Measurements from ENCODE around the gene ABITRAM. TPM values are rescaled to one million over a fixed set of nuclear protein-coding genes. Genes with fewer than 3 reads are reported as not detected.

ABITRAM gene
- total RNA-seq, 4 donors from 2014 or later, result 6.3 to 11.2 (median 9.4) TPM

GRCh38 chr9:108972626-108973209 lies 38.5 kb downstream of the ABITRAM start:
- H3K27ac ChIP-seq (replicated peaks in 1 of 4), result peak overlapping the region in 2 of 4 donors; percentile 28 to 43
- H3K4me1 ChIP-seq, result peaks cover 33 to 38% (median 37%) of the 10 kb centered on the region in 4 donors
- DNase-seq (ENCODE audit: extremely low spot score), result no peak
- TF ChIP-seq POLR2A (IDR thresholded peaks at IDR 0.05; ENCODE audit: low read depth) (no peak), EP300 (IDR thresholded peaks at IDR 0.05) (no peak), POLR2AphosphoS5 (IDR thresholded peaks at IDR 0.05) (no peak)
- TF ChIP-seq, protein P1, sequence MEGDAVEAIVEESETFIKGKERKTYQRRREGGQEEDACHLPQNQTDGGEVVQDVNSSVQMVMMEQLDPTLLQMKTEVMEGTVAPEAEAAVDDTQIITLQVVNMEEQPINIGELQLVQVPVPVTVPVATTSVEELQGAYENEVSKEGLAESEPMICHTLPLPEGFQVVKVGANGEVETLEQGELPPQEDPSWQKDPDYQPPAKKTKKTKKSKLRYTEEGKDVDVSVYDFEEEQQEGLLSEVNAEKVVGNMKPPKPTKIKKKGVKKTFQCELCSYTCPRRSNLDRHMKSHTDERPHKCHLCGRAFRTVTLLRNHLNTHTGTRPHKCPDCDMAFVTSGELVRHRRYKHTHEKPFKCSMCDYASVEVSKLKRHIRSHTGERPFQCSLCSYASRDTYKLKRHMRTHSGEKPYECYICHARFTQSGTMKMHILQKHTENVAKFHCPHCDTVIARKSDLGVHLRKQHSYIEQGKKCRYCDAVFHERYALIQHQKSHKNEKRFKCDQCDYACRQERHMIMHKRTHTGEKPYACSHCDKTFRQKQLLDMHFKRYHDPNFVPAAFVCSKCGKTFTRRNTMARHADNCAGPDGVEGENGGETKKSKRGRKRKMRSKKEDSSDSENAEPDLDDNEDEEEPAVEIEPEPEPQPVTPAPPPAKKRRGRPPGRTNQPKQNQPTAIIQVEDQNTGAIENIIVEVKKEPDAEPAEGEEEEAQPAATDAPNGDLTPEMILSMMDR (IDR thresholded peaks at IDR 0.05), result no peak
- no peak overlapping the region for H3K4me3 ChIP-seq
- intact Hi-C loops (cut with DNase I), result no loop called here
- H3K27me3 ChIP-seq, result no peaks in the 10 kb centered on the region
- H3K36me3 ChIP-seq, result peaks cover 0 to 28% (median 14%) of the 10 kb centered on the region in 4 donors
- WGBS, result 29% methylated on average over 2 of the region's 2 CpGs
- no peaks in the 10 kb centered on the region for H3K9me3 ChIP-seq

GRCh38 chr9:108973895-108974294 lies 39.7 kb downstream of the ABITRAM start:
- no peaks in the 10 kb centered on the region for H3K27me3 ChIP-seq
- 50% methylated on average over 5 of the region's 5 CpGs for WGBS
- intact Hi-C loops (cut with DNase I), result no loop called here
- no peak for DNase-seq (ENCODE audit: extremely low spot score)
- peaks cover 29 to 41% (median 36%) of the 10 kb centered on the region in 4 donors for H3K4me1 ChIP-seq
- H3K36me3 ChIP-seq, result peaks cover 0 to 36% (median 20%) of the 10 kb centered on the region in 4 donors
- H3K4me3 ChIP-seq, result no peak overlapping the region
- TF ChIP-seq, protein P1 (IDR thresholded peaks at IDR 0.05), result no peak
- peak in 1 of 2 donors; percentile 44 for TF ChIP-seq POLR2AphosphoS5 (IDR thresholded peaks at IDR 0.05)
- no peaks in the 10 kb centered on the region for H3K9me3 ChIP-seq
- peak overlapping the region; percentile 8 to 24 (median 16) for H3K27ac ChIP-seq (replicated peaks in 1 of 4)

DNA sequence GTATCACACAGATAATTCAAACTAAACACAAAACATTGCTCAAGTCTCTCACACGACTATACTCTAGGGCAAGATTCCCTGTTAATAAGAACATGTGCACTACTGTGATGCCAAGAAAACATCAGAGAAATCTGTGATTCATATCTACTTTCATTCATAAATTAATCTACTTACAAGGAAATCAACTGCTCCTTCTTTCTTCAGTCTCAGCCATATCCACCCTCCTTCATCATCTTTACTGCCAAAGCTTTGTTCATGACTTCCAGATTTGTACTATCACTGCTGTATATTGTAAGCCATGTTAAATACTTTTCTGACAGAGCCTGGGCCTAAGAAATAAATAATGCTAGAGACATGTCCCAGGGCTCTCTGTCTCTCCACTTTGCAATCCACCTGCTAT lies 44.0 kb downstream of the ABITRAM start:
- intact Hi-C loops (cut with DNase I), result no loop called here
- peaks cover 4 to 47% (median 26%) of the 10 kb centered on the region in 4 donors for H3K36me3 ChIP-seq
- H3K27me3 ChIP-seq, result no peaks in the 10 kb centered on the region
- no peak overlapping the region for H3K4me3 ChIP-seq
- 22% methylated on average over 1 of the region's 1 CpG for WGBS
- peaks cover 13 to 34% (median 23%) of the 10 kb centered on the region in 4 donors for H3K4me1 ChIP-seq
- TF ChIP-seq POLR2A (IDR thresholded peaks at IDR 0.05; ENCODE audit: low read depth) (no peak), EP300 (IDR thresholded peaks at IDR 0.05) (no peak), POLR2AphosphoS5 (IDR thresholded peaks at IDR 0.05) (no peak)
- TF ChIP-seq, protein P1 (IDR thresholded peaks at IDR 0.05), result no peak
- peak overlapping the region; percentile 28 to 64 (median 44) for H3K27ac ChIP-seq (replicated peaks in 1 of 4)
- DNase-seq (ENCODE audit: extremely low spot score), result no peak
- H3K9me3 ChIP-seq, result no peaks in the 10 kb centered on the region

DNA sequence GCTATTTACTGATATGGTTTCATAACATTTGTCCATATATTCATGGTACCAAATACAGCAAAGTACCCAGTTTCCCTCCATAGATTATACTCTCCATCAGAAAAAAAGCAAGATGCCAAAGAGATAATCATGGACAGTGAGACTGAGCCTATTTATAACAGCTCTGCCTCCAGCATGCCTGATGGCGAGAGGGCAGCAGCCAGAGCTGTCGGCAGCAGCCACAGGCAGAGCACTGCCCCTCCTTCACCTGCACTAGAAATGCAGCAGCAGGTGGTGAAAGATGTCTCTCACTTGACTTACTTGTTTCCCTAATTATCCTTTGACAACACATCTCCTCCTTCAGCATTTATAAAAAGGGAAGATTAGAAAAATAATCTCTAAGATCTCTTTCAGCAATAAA lies 46.7 kb downstream of the ABITRAM start:
- DNase-seq (ENCODE audit: extremely low spot score), result no peak
- H3K4me3 ChIP-seq, result no peak overlapping the region
- H3K9me3 ChIP-seq, result no peaks in the 10 kb centered on the region
- WGBS, result 73% methylated on average over 2 of the region's 2 CpGs
- H3K4me1 ChIP-seq, result peaks cover 0 to 20% (median 10%) of the 10 kb centered on the region in 4 donors
- H3K27ac ChIP-seq (replicated peaks in 1 of 4), result no peak overlapping the region
- TF ChIP-seq, protein P1 (IDR thresholded peaks at IDR 0.05), result no peak
- no peak for TF ChIP-seq EP300 (IDR thresholded peaks at IDR 0.05)
- TF ChIP-seq POLR2A (IDR thresholded peaks at IDR 0.05; ENCODE audit: low read depth), result no peak
- TF ChIP-seq POLR2AphosphoS5 (IDR thresholded peaks at IDR 0.05), result no peak
- intact Hi-C loops (cut with DNase I), result no loop called here
- H3K36me3 ChIP-seq, result peaks cover 4 to 67% (median 29%) of the 10 kb centered on the region in 4 donors
- no peaks in the 10 kb centered on the region for H3K27me3 ChIP-seq

DNA sequence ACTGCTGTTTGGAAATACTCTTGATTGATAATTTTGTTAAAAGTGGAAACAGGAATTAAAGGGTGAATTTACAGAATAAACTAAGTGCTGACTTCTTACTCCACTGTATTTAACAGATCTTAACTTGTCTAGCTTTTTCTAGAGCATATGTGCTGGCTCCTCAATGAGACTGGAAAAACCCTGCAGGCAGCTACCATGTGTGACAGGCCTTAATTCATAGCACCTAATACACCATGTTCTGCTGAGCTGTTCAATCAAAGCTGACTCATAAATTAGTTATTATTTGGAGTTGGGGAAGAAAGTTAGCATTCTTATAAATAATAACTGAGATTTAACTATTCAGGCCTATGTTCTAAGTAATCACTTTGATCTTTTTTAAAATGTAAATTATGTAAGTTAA lies 49.7 kb downstream of the ABITRAM start:
- H3K36me3 ChIP-seq, result peaks cover 4 to 55% (median 26%) of the 10 kb centered on the region in 4 donors
- TF ChIP-seq POLR2AphosphoS5 (IDR thresholded peaks at IDR 0.05) (no peak), EP300 (IDR thresholded peaks at IDR 0.05) (no peak), POLR2A (IDR thresholded peaks at IDR 0.05; ENCODE audit: low read depth) (no peak)
- TF ChIP-seq, protein P1 (IDR thresholded peaks at IDR 0.05), result no peak
- no peaks in the 10 kb centered on the region for H3K27me3 ChIP-seq
- intact Hi-C loops (cut with DNase I), result no loop called here
- H3K27ac ChIP-seq (replicated peaks in 1 of 4), result no peak overlapping the region
- no peak overlapping the region for H3K4me3 ChIP-seq
- no peak for DNase-seq (ENCODE audit: extremely low spot score)
- peaks cover 0 to 7% (median 1%) of the 10 kb centered on the region in 4 donors for H3K4me1 ChIP-seq
- H3K9me3 ChIP-seq, result no peaks in the 10 kb centered on the region
